ENCODE results near the gene TCF25. TPM values are rescaled to one million over a fixed set of nuclear protein-coding genes. Genes with fewer than 3 reads are reported as not detected.

The TCF25 gene
- total and polyA plus RNA-seq, 3 donors from 2014 or later = 225 to 345 (median 334) TPM

GRCh38 chr16:89945654-89946053, 72.3 kb downstream of the TCF25 start:
- intact Hi-C loops (cut with DNase I; ENCODE audit: low total_unique reads) = no loop called here
- Histone ChIP-seq H3K27me3 (no peaks in the 10 kb centered on the region), H3K4me1 (peaks cover 6% of the 10 kb centered on the region), H3K4me3 (no peak overlapping the region), H3K27ac (no peak overlapping the region), H3K9me3 (no peaks in the 10 kb centered on the region), H3K36me3 (ENCODE audit: low read depth, missing control alignments) (no peaks in the 10 kb centered on the region)
- TF ChIP-seq, protein P1, sequence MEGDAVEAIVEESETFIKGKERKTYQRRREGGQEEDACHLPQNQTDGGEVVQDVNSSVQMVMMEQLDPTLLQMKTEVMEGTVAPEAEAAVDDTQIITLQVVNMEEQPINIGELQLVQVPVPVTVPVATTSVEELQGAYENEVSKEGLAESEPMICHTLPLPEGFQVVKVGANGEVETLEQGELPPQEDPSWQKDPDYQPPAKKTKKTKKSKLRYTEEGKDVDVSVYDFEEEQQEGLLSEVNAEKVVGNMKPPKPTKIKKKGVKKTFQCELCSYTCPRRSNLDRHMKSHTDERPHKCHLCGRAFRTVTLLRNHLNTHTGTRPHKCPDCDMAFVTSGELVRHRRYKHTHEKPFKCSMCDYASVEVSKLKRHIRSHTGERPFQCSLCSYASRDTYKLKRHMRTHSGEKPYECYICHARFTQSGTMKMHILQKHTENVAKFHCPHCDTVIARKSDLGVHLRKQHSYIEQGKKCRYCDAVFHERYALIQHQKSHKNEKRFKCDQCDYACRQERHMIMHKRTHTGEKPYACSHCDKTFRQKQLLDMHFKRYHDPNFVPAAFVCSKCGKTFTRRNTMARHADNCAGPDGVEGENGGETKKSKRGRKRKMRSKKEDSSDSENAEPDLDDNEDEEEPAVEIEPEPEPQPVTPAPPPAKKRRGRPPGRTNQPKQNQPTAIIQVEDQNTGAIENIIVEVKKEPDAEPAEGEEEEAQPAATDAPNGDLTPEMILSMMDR (IDR thresholded peaks at IDR 0.05) = no peak
- no peak for TF ChIP-seq POLR2A (IDR thresholded peaks at IDR 0.05)
- 86% methylated on average over 7 of the region's 7 CpGs for WGBS, 2 donors
- no peak for DNase-seq

DNA sequence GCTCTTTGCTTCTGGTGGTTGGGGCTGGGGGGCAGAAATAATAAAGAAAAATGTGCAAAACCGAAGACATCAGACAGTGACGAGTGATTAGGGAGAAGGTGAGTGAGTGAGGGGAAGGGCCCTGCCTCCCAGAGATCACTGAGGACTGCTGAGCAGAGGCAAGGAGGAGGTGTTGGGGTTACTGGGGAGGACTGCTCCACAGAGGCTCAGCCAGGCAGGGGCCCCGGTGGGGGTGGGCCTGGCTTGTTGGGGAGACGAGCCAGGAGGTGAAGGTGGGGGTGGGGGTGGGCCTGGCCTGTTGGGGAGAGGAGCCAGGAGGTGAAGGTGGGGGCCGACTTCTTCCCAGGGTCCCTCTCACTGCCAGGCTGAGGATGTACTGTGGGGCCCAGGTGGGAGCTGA, 73.1 kb downstream of the TCF25 start:
- Histone ChIP-seq H3K27ac (no peak overlapping the region), H3K4me1 (peaks cover 6% of the 10 kb centered on the region), H3K27me3 (no peaks in the 10 kb centered on the region), H3K36me3 (ENCODE audit: low read depth, missing control alignments) (no peaks in the 10 kb centered on the region), H3K9me3 (no peaks in the 10 kb centered on the region), H3K4me3 (no peak overlapping the region)
- 63 to 76% methylated on average over 5 of the region's 5 CpGs for WGBS, 2 donors
- DNase-seq = no peak
- TF ChIP-seq POLR2A (IDR thresholded peaks at IDR 0.05) = no peak
- TF ChIP-seq, protein P1 (IDR thresholded peaks at IDR 0.05) = no peak
- intact Hi-C loops (cut with DNase I; ENCODE audit: low total_unique reads) = no loop called here

GRCh38 chr16:89949121-89949742, 75.8 kb downstream of the TCF25 start:
- TF ChIP-seq, protein P1 (IDR thresholded peaks at IDR 0.05) = no peak
- no peak for TF ChIP-seq POLR2A (IDR thresholded peaks at IDR 0.05)
- H3K36me3 ChIP-seq (ENCODE audit: low read depth, missing control alignments) = no peaks in the 10 kb centered on the region
- H3K4me1 ChIP-seq = peaks cover 6% of the 10 kb centered on the region
- peak overlapping the region; percentile 47 to 54 for H3K4me3 ChIP-seq
- 31 to 40% methylated on average over 1 to 26 of the region's 55 CpGs for WGBS, 2 donors
- H3K27ac ChIP-seq = no peak overlapping the region
- no peaks in the 10 kb centered on the region for H3K9me3 ChIP-seq
- intact Hi-C loops (cut with DNase I; ENCODE audit: low total_unique reads) = no loop called here
- no peak for DNase-seq
- H3K27me3 ChIP-seq = no peaks in the 10 kb centered on the region

- no peaks in the 10 kb centered on the region for H3K9me3 ChIP-seq
- TF ChIP-seq POLR2A (IDR thresholded peaks at IDR 0.05) = no peak
- TF ChIP-seq, protein P1 (IDR thresholded peaks at IDR 0.05) = no peak
- DNase-seq = no peak
- intact Hi-C loops (cut with DNase I; ENCODE audit: low total_unique reads) = no loop called here
- no peak overlapping the region for H3K4me3 ChIP-seq
- WGBS, 2 donors = 76 to 89% methylated on average over 7 to 12 of the region's 12 CpGs
- no peaks in the 10 kb centered on the region for H3K36me3 ChIP-seq (ENCODE audit: low read depth, missing control alignments)
- no peaks in the 10 kb centered on the region for H3K27me3 ChIP-seq
- no peak overlapping the region for H3K27ac ChIP-seq
- H3K4me1 ChIP-seq = peaks cover 6% of the 10 kb centered on the region
Observed at GRCh38 chr16:89949756-89950155, 76.4 kb downstream of the TCF25 start.

GRCh38 chr16:89951509-89951908, 78.1 kb downstream of the TCF25 start:
- H3K4me1 ChIP-seq = peaks cover 6% of the 10 kb centered on the region
- DNase-seq = no peak
- no peak overlapping the region for H3K27ac ChIP-seq
- no peak overlapping the region for H3K4me3 ChIP-seq
- H3K27me3 ChIP-seq = no peaks in the 10 kb centered on the region
- TF ChIP-seq, protein P1 (IDR thresholded peaks at IDR 0.05) = no peak
- no peak for TF ChIP-seq POLR2A (IDR thresholded peaks at IDR 0.05)
- H3K9me3 ChIP-seq = no peaks in the 10 kb centered on the region
- intact Hi-C loops (cut with DNase I; ENCODE audit: low total_unique reads) = no loop called here
- 87 to 95% methylated on average over 5 of the region's 5 CpGs for WGBS, 2 donors
- H3K36me3 ChIP-seq (ENCODE audit: low read depth, missing control alignments) = no peaks in the 10 kb centered on the region

Measured in testis (tissue), 3 donors.